Progenitor cell of endocrine pancreas (in vitro differentiated cells): ENCODE data around the gene MED6. TPM values are rescaled to one million over a fixed set of nuclear protein-coding genes. Genes with fewer than 3 reads are reported as not detected.

Experiments used
- DNase-seq: peaks from one replicate; pipeline ENCODE4 v3.0.0; 2021; ENCODE audit warnings: low spot score; ENCODE audit not compliant: unreplicated experiment
- H3K27ac Mint-ChIP-seq: 2 replicates; pipeline ENCODE4 v1.8.0; 2021; ENCODE audit warnings: mild to moderate bottlenecking, moderate library complexity, mixed read lengths
- H3K27me3 Mint-ChIP-seq: 2 replicates; pipeline ENCODE4 v1.8.0; 2021; ENCODE audit warnings: mixed read lengths
- H3K36me3 Mint-ChIP-seq: 2 replicates; pipeline ENCODE4 v1.8.0; 2022; ENCODE audit warnings: mixed read lengths; ENCODE audit not compliant: insufficient read depth
- H3K4me1 Mint-ChIP-seq: 2 replicates; pipeline ENCODE4 v1.8.0; 2021; ENCODE audit warnings: low read depth, mixed read lengths
- H3K4me3 Mint-ChIP-seq: 2 replicates; pipeline ENCODE4 v1.8.0; 2021; ENCODE audit warnings: low read depth, mild to moderate bottlenecking, moderate library complexity, mixed read lengths
- H3K9me3 Mint-ChIP-seq: 2 replicates; pipeline ENCODE4 v1.8.0; 2021; ENCODE audit warnings: low read depth, mixed read lengths
- CTCF ChIP-seq: fragments of 200-600 bp; sonication (generic); IDR thresholded peaks from one replicate; pipeline ENCODE4 v1.5.0; 2021; ENCODE audit warnings: antibody characterized with exemption, mild to moderate bottlenecking; ENCODE audit not compliant: unreplicated experiment
- long read RNA-seq: library from polyadenylated mRNA; unstranded; transcript quantifications from one replicate; pipeline ENCODE4 v2.0.0, GENCODE V29; 2020
- total RNA-seq: library from RNA; stranded (reverse); gene quantifications from 2 replicates; pipeline ENCODE4 v1.2.1, GENCODE V29; 2021

Gene MED6, protein sequence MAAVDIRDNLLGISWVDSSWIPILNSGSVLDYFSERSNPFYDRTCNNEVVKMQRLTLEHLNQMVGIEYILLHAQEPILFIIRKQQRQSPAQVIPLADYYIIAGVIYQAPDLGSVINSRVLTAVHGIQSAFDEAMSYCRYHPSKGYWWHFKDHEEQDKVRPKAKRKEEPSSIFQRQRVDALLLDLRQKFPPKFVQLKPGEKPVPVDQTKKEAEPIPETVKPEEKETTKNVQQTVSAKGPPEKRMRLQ
- total RNA-seq = 47.1 and 52.2 TPM in 2 replicates
- long read RNA-seq, transcript MED6-201 (8 exons, 1,995 nt) = major isoform, 28 of 43 reads
- long read RNA-seq, partial matches to known transcripts = 1 of 43 reads
- long read RNA-seq, other reads (novel, unspliced or antisense) = 11 of 43 reads

- TF ChIP-seq CTCF = no peak
- Mint-ChIP-seq H3K9me3 (no peaks in the 10 kb centered on the region), H3K4me1 (peaks cover 14% of the 10 kb centered on the region), H3K36me3 (no peaks in the 10 kb centered on the region), H3K4me3 (peak within 1 kb of the TSS; percentile 98), H3K27me3 (peaks cover 7% of the 10 kb centered on the region), H3K27ac (peak within 1 kb of the TSS; percentile 99)
- peak; percentile 73 for DNase-seq
These were observed at the start of gene MED6 for GRCh38 chr14:70600382-70601157. MED6 (minus strand) TSS chr14:70600655; CDS start chr14:70600637, 18 bp downstream.

DNA sequence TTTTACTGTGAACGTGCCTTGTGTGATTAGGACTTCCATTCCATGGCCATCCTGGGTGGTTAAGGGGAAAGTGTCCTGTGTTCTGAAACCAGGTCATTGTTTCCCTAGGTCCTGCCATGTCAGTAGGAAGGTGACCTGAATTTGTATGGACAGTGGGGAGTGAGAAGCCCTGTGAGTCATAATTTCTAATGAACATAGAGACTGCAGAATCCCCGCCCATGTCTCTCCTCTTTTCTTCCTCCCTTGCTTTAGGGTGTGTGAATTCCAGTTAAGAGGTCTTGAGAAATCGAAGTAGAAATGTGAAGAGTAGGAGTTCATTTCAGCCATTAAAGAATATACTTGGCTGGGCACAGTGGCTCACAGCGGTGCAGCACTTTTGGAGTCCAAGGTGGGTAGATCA lies 49.3 kb upstream of the MED6 start:
- Mint-ChIP-seq H3K4me3 (no peak overlapping the region), H3K27ac (no peak overlapping the region), H3K27me3 (no peaks in the 10 kb centered on the region), H3K36me3 (peaks cover 2% of the 10 kb centered on the region), H3K4me1 (no peaks in the 10 kb centered on the region), H3K9me3 (no peaks in the 10 kb centered on the region)
- no peak for TF ChIP-seq CTCF
- DNase-seq = no peak

DNA sequence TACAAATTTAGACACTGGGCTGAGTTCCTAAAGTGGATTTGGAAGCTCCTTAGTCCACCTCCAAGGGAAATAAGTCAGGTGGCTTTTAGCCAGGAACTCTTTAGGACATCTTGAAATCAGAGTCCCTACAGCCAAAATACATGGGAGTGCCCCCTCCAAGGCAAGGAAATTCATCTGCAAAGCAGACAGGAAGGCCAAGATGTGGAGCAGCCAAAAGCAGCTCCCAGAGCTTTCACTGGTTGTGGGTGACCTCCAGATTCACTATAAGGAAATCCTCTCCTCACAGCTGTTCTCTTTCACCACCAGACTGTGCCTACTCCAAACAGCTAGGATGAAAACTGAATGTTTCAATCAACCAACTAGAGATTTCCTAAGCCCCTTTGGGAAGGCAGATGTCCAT lies 47.9 kb upstream of the MED6 start:
- DNase-seq = no peak
- Mint-ChIP-seq H3K4me1 (peaks cover 4% of the 10 kb centered on the region), H3K27me3 (no peaks in the 10 kb centered on the region), H3K27ac (no peak overlapping the region), H3K9me3 (no peaks in the 10 kb centered on the region), H3K4me3 (no peak overlapping the region), H3K36me3 (peaks cover 2% of the 10 kb centered on the region)
- no peak for TF ChIP-seq CTCF

- no peaks in the 10 kb centered on the region for H3K27me3 Mint-ChIP-seq
- peaks cover 11% of the 10 kb centered on the region for H3K4me1 Mint-ChIP-seq
- peaks cover 2% of the 10 kb centered on the region for H3K36me3 Mint-ChIP-seq
- H3K4me3 Mint-ChIP-seq = no peak overlapping the region
- no peak for DNase-seq
- H3K27ac Mint-ChIP-seq = no peak overlapping the region
- no peak for TF ChIP-seq CTCF
- no peaks in the 10 kb centered on the region for H3K9me3 Mint-ChIP-seq
These were observed 46.2 kb upstream of the MED6 start for GRCh38 chr14:70646705-70647104.

DNA sequence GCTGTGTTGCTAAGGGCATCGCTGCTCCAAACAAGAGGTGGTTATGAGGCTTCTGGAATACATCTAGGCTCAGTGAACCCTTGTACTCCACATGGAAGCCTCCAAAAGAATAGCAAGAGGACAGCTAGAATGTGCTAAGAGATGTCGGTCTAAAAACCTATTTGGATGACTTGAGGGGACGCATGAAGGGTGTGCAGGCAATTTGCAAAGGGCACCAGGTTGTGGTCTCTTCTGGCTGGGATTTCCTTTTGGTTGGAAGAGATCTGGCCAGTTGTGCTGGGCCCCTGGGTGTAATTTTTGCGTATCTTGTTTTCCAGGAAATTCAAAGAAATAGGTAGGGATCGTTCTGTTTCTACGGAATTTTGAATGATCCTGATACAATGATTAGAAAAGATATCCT lies 45.4 kb upstream of the MED6 start:
- Mint-ChIP-seq H3K27ac (no peak overlapping the region), H3K9me3 (no peaks in the 10 kb centered on the region), H3K4me1 (peaks cover 12% of the 10 kb centered on the region), H3K36me3 (peaks cover 2% of the 10 kb centered on the region), H3K27me3 (peaks cover under 1% of the 10 kb centered on the region), H3K4me3 (no peak overlapping the region)
- TF ChIP-seq CTCF = no peak
- DNase-seq = no peak
